Thyroid gland (tissue), 4 donors: Measurements from ENCODE around the gene FRYL. TPM values are rescaled to one million over a fixed set of nuclear protein-coding genes. Genes with fewer than 3 reads are reported as not detected.
"Not testable (repeated sequence)": the region's sequence is repeated elsewhere in the genome, so short reads cannot be mapped to it uniquely, and the experiment has no call there.

Experiments
- DNase-seq, 2 donors: peaks; one replicate each; pipeline ENCODE4 v3.0.0-alpha.2; 2019
- H3K27ac ChIP-seq, 3 donors: fragments of 200-600 bp; sonication (generic); 1 replicate in 2 of 3; 2 replicates in 1 of 3; pipeline ENCODE4 v1.5.1; 2016 to 2019; ENCODE audit warnings: mild to moderate bottlenecking in 1 of 3, moderate library complexity in 1 of 3
- H3K27me3 ChIP-seq: fragments of 200-600 bp; sonication (generic); one replicate; pipeline ENCODE4 v1.5.1; 2019
- H3K36me3 ChIP-seq, 2 donors: fragments of 200-600 bp; sonication (generic); one replicate each; pipeline ENCODE4 v1.5.1; 2016 to 2019
- H3K4me1 ChIP-seq, 2 donors: fragments of 200-600 bp; sonication (generic); one replicate each; pipeline ENCODE4 v1.5.1; 2017 to 2019
- H3K4me3 ChIP-seq, 3 donors: fragments of 200-600 bp; sonication (generic); replicated peaks in 1 of 3; 1 replicate in 2 of 3; 2 replicates in 1 of 3; pipeline ENCODE4 v1.5.1; 2016; ENCODE audit warnings: mild to moderate bottlenecking in 1 of 3
- H3K9me3 ChIP-seq: fragments of 200-600 bp; sonication (generic); one replicate; pipeline ENCODE4 v1.5.1; 2017
- POLR2A ChIP-seq, 2 donors: fragments of 450-650 bp; IDR thresholded peaks; one replicate each; pipeline ENCODE4 v1.6.1; 2017; ENCODE audit warnings: antibody characterized with exemption in 2 of 2, mild to moderate bottlenecking in 2 of 2, moderate library complexity in 1 of 2
- WGBS, 2 donors: methylation state at CpG; one replicate each; pipeline ENCODE4 v1.1.5; 2017; 5-methylcytosine and 5-hydroxymethylcytosine counted together
- intact Hi-C: fragments of 100-400 bp; cut with DNase I; formaldehyde crosslinking; loops from one replicate; pipeline ENCODE4 v1.15.1; 2023
- total RNA-seq, 4 donors: library from RNA; depleted of rRNA; stranded (reverse); fragments of >200 nt; gene quantifications; one replicate each; pipeline ENCODE4 v1.2.3, GENCODE V29; 2016
- TF ChIP-seq, protein P1 (sequence below), 6 experiments: fragments of 200-600 bp in 3 of 6; fragments of 450-650 bp in 3 of 6; sonication (generic) in 3 of 6; IDR thresholded peaks; one replicate each; pipeline ENCODE4 v1.5.1; 2016 to 2019; ENCODE audit warnings: antibody characterized with exemption in 6 of 6, mild to moderate bottlenecking in 2 of 6, inconsistent platforms in 1 of 6, moderate library complexity in 1 of 6

The FRYL gene
- total RNA-seq, 4 donors from 2014 or later = 48.7 to 90.4 (median 67.8) TPM

DNA sequence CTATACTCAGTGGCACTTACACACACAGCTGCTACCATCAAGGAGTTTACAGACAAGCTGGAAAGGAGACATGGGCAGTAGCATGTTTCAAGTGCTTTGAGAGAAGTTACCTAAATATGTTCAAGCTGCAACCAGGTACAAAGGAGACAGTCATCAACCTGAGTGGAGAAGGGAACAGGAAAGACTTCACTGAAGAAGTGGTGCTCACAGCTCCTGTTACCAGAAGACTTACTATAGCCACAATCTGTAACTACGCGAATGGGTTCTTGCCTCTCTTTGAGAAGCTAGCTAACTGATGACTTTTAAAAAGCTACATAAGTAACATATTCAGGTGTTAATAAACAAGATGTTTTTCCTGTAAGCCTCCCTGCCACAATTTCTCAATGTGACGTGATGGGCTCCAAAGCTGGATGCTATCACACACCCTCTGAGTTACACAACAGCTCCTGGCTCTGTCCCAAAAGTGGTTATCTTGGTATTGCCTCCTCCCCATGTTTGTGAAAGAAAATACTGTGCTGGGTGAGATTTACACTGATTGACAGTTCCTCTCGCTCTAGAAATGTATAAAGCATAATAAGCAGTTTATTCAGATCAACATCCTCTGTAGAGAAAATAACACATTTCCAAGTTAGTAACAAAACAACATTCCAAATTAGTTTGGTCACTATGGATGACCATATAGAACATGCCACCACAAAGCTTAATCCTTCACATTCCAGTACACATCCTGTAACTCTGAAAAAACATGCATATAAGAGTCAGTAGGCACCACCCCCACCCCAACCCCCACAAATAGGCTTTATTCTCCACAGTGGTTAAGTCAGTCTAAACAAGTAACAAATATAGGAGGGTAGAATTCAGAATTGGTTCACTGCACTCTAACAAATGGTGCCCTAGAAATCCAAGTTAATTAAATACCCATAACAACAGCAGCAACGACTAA is 81.8 kb downstream of the FRYL start:
- Histone ChIP-seq H3K36me3 (no peaks in the 10 kb centered on the region), H3K4me1 (peaks cover 6 to 22% of the 10 kb centered on the region in 2 donors), H3K9me3 (no peaks in the 10 kb centered on the region), H3K4me3 (no peak overlapping the region), H3K27me3 (no peaks in the 10 kb centered on the region), H3K27ac (no peak overlapping the region)
- TF ChIP-seq, protein P1, sequence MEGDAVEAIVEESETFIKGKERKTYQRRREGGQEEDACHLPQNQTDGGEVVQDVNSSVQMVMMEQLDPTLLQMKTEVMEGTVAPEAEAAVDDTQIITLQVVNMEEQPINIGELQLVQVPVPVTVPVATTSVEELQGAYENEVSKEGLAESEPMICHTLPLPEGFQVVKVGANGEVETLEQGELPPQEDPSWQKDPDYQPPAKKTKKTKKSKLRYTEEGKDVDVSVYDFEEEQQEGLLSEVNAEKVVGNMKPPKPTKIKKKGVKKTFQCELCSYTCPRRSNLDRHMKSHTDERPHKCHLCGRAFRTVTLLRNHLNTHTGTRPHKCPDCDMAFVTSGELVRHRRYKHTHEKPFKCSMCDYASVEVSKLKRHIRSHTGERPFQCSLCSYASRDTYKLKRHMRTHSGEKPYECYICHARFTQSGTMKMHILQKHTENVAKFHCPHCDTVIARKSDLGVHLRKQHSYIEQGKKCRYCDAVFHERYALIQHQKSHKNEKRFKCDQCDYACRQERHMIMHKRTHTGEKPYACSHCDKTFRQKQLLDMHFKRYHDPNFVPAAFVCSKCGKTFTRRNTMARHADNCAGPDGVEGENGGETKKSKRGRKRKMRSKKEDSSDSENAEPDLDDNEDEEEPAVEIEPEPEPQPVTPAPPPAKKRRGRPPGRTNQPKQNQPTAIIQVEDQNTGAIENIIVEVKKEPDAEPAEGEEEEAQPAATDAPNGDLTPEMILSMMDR (IDR thresholded peaks at IDR 0.05) = no peak
- no peak for TF ChIP-seq POLR2A (IDR thresholded peaks at IDR 0.05)
- DNase-seq = peak in 1 of 2 donors; percentile 19
- WGBS, 2 donors = 66 to 71% methylated on average over 5 of the region's 5 CpGs
- intact Hi-C loops = no loop called here

DNA sequence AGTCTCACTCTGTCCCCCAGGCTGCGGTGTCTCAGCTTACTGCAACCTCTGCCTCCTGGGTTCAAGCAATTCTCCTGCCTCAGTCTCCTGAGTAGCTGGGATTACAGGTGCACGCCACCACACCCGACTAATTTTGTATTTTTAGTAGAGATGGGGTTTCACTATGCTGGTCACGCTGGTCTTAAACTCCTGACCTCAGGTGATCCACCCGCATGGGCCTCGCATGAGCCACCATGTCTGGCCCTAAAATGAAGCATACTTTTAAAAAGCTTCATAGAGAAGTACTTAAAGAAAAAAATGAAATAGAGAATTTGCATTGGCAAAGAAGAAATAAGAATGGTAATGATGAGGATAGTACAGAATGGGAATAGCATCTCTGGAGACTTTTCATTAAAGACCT is 82.6 kb downstream of the FRYL start:
- H3K27ac ChIP-seq, H3K9me3 ChIP-seq, H3K36me3 ChIP-seq, DNase-seq, intact Hi-C loops, H3K27me3 ChIP-seq, H3K4me3 ChIP-seq: not testable (repeated sequence)
- 94 to 98% methylated on average over 6 of the region's 6 CpGs for WGBS, 2 donors
- H3K4me1 ChIP-seq = peaks cover 6 to 22% of the 10 kb centered on the region in 2 donors

DNA sequence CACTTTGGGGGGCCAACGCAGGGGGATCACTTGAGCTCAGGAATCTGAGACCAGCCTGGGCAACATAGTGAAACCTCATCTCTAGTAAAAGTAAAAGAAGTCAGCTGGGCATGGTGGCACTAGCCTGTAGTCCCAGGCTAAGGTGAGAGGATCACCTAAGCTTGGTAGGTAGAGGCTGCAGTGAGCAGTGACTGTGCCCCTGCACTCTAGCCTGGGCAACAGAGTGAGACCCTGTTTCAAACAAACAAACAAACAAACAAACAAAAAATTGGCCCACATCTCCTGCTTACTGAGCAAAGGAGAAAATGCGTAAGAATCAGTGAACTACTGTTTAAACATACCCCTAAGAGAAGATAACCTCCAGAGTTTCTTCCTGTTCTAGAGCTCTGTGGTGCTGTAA is 85.3 kb downstream of the FRYL start:
- TF ChIP-seq, protein P1 (IDR thresholded peaks at IDR 0.05) = no peak
- no peak for TF ChIP-seq POLR2A (IDR thresholded peaks at IDR 0.05)
- H3K27me3 ChIP-seq = no peaks in the 10 kb centered on the region
- no peaks in the 10 kb centered on the region for H3K36me3 ChIP-seq
- intact Hi-C loops = no loop called here
- 63 to 89% methylated on average over 2 of the region's 2 CpGs for WGBS, 2 donors
- DNase-seq = no peak
- no peak overlapping the region for H3K27ac ChIP-seq
- H3K4me3 ChIP-seq = no peak overlapping the region
- no peaks in the 10 kb centered on the region for H3K9me3 ChIP-seq
- H3K4me1 ChIP-seq = peaks cover 6 to 20% of the 10 kb centered on the region in 2 donors

DNA sequence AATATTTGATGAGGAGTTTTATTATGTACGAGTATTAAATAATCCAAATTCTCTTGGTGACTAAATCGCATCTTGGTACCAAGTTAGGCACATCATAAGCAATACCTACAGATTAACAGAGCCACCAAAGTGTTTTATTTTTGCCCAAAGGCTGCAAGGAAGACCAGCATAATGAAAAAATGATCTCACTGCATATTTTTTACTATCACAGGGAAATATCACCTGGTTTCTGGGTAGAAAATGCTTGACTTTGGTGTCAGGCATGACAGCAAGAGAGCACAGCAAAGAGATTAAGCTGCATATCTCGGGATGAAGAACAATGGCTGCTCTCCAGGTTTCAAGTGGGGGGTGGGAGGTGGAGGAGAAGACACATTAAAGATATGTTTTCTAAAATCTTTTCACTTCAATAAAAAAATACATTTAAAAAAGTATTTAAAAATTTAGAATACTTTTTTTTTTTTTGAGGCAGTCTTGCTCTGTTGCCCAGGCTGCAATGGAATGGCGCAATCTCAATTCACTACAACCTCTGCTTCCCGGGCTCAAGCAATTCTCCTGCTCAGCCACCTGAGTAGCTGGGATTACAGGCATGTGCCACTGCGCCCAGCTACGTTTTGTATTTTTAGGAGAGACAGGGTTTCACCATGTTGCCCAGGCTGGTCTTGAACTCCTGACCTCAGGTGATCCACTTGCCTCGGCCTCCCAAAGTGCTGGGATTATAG is 86.1 kb downstream of the FRYL start:
- peaks cover 0 to 12% of the 10 kb centered on the region in 2 donors for H3K4me1 ChIP-seq
- DNase-seq = no peak
- H3K27me3 ChIP-seq = no peaks in the 10 kb centered on the region
- 81 to 85% methylated on average over 8 of the region's 8 CpGs for WGBS, 2 donors
- H3K9me3 ChIP-seq = no peaks in the 10 kb centered on the region
- intact Hi-C loops = no loop called here
- H3K4me3 ChIP-seq = no peak overlapping the region
- no peak overlapping the region for H3K27ac ChIP-seq
- TF ChIP-seq POLR2A (IDR thresholded peaks at IDR 0.05) = no peak
- TF ChIP-seq, protein P1 (IDR thresholded peaks at IDR 0.05) = no peak
- no peaks in the 10 kb centered on the region for H3K36me3 ChIP-seq

DNA sequence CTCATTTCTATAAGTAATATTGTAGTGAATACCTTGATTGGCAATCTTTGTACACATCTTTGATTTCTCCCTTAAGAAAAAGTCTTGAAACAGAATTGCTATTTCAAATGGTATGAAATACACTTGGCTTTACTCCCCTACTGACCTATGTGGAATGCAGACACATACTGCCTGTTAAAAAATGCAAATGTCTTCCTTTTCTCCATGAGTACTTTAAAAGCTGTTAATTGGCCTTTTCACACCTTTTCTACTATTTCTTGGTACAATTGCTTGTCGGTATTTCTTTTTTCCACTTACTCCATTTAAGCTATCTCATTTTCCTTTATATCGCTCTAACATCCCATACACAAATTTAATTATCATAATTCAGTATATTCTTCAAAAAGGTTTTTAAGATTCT is 87.2 kb downstream of the FRYL start:
- Histone ChIP-seq H3K4me3 (no peak overlapping the region), H3K36me3 (no peaks in the 10 kb centered on the region), H3K4me1 (peaks cover 0 to under 1% of the 10 kb centered on the region in 2 donors), H3K27me3 (no peaks in the 10 kb centered on the region), H3K27ac (no peak overlapping the region), H3K9me3 (no peaks in the 10 kb centered on the region)
- intact Hi-C loops = no loop called here
- TF ChIP-seq POLR2A (IDR thresholded peaks at IDR 0.05) = no peak
- WGBS, 2 donors = 81 to 85% methylated on average over 2 of the region's 2 CpGs
- no peak for DNase-seq

DNA sequence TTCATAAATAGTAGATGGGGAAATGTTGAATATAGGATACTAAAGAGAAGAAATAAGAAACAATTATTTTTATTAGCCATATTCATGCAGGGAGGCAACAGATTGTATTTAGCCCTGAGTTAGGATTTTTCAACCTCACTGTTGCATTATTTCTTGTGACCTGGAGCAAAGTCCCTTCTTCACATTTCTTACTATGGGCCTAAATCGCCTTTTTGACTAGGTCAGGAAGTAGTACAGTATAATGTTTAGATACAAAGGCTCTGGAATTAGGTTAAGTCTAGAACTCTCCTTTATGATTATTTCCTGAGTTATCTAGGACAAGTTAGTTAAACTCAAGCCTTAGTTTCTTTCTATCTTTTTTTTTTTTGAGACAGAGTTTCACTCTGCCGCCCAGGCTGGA is 88.0 kb downstream of the FRYL start:
- no peaks in the 10 kb centered on the region for H3K36me3 ChIP-seq
- 79 to 92% methylated on average over 2 of the region's 2 CpGs for WGBS, 2 donors
- intact Hi-C loops = no loop called here
- no peaks in the 10 kb centered on the region for H3K9me3 ChIP-seq
- no peak overlapping the region for H3K27ac ChIP-seq
- no peaks in the 10 kb centered on the region for H3K27me3 ChIP-seq
- no peak overlapping the region for H3K4me3 ChIP-seq
- no peaks in the 10 kb centered on the region for H3K4me1 ChIP-seq
- DNase-seq = no peak
- TF ChIP-seq, protein P1 (IDR thresholded peaks at IDR 0.05) = no peak
- TF ChIP-seq POLR2A (IDR thresholded peaks at IDR 0.05) = no peak
